NCI-H2196 (cell line): ENCODE data around the gene FAM161B.

Experiments used
- DNase-seq: peaks from one replicate; lab custom pipeline; 2025; ENCODE audit not compliant: unreplicated experiment; lab: John Stamatoyannopoulos, UW

Gene FAM161B

DNA sequence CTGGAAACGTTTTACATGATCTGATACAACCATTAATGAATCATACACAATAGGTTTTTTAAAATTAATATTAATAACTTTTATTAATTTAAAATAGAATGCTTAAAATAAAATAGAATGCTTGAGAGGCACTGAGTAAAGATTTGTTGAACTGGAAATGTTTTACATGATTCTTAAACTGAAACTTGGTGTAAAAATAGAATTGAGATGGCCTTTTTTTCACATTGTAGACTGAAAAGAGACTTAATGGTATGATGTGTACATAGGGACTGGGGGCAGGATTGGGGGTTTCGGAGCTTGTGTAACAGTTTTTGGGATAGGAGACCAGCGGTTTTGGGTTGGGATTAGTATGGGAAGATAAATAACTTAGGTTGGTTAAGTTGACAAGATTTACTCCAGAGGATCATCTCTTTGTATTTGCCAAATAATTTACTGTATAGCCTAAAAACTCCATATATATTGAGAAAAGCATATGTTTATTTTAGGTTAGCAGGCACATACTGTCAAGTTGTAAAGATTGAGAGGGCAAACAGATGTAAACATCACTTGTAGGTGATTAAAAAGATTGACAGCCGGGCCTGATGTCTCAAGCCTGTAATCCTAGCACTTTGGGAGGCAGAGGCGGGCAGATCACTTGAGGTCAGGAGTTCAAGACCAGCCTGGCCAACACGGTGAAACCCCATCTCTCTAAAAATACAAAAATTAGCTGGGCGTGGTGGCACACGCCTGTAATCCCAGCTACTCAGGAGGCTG lies 65.3 kb downstream of the FAM161B start:
- DNase-seq, result no peak
